Measurements from ENCODE around the gene DACH1. TPM values are rescaled to one million over a fixed set of nuclear protein-coding genes. Genes with fewer than 3 reads are reported as not detected.

Gene DACH1
- polyA plus RNA-seq, 3 donors: 0.03 to 0.69 (median 0.26) TPM

- Histone ChIP-seq H3K79me2 (ENCODE audit: insufficient read depth, low read length) (no peaks in the 10 kb centered on the region), H3K4me3 (replicated peaks in 1 of 3; ENCODE audit: low read depth in 2 of 3, low read length in 3 of 3) (no peak overlapping the region), H3K36me3 (replicated peaks in 1 of 2; ENCODE audit: control insufficient read depth in 1 of 2, insufficient read depth in 2 of 2, low read length in 2 of 2) (no peaks in the 10 kb centered on the region), H3K27me3 (ENCODE audit: control insufficient read depth in 2 of 2, insufficient read depth in 2 of 2, low read length in 2 of 2) (no peaks in the 10 kb centered on the region), H2AFZ (ENCODE audit: insufficient read depth, low read depth, low read length, poor library complexity, severe bottlenecking) (no peak overlapping the region), H3K9ac (ENCODE audit: insufficient read depth, low read length, poor library complexity, severe bottlenecking) (no peak overlapping the region), H3K9me3 (replicated peaks in 1 of 2; ENCODE audit: control insufficient read depth in 1 of 2, insufficient read depth in 1 of 2, low read length in 2 of 2) (no peaks in the 10 kb centered on the region), H3K4me1 (ENCODE audit: control insufficient read depth in 1 of 2, insufficient read depth in 2 of 2, low read length in 2 of 2) (no peaks in the 10 kb centered on the region), H4K20me1 (ENCODE audit: insufficient read depth, low read length) (no peaks in the 10 kb centered on the region), H3K4me2 (replicated peaks; ENCODE audit: extremely low read depth, low read length, poor library complexity, severe bottlenecking) (no peak overlapping the region), H3K27ac (ENCODE audit: low read depth in 1 of 2, low read length in 2 of 2) (no peak overlapping the region)
- no peak for DNase-seq
- H3K4me1 Mint-ChIP-seq: no peaks in the 10 kb centered on the region
- no peak overlapping the region for H3K4me3 Mint-ChIP-seq
- H3K36me3 Mint-ChIP-seq: no peaks in the 10 kb centered on the region
- no peak for TF ChIP-seq CTCF (IDR thresholded peaks at IDR 0.05)
- no CpG with 5 or more reads among the region's 4 CpGs for WGBS (ENCODE audit: insufficient coverage)
- no peaks in the 10 kb centered on the region for H3K27me3 Mint-ChIP-seq (ENCODE audit: low read depth in 3 of 3)
- H3K9me3 Mint-ChIP-seq: peaks cover 0 to 3% (median 0%) of the 10 kb centered on the region in 7 donors
- intact Hi-C loops (cut with micrococcal nuclease): no loop called here
- H3K27ac Mint-ChIP-seq: no peak overlapping the region
Measured at GRCh38 chr13:71752775-71753513, 114.1 kb downstream of the DACH1 start.

GRCh38 chr13:71751073-71751472 lies 115.9 kb downstream of the DACH1 start:
- Histone ChIP-seq H3K27ac (ENCODE audit: low read depth in 1 of 2, low read length in 2 of 2) (no peak overlapping the region), H3K27me3 (ENCODE audit: control insufficient read depth in 2 of 2, insufficient read depth in 2 of 2, low read length in 2 of 2) (no peaks in the 10 kb centered on the region), H3K4me1 (ENCODE audit: control insufficient read depth in 1 of 2, insufficient read depth in 2 of 2, low read length in 2 of 2) (no peaks in the 10 kb centered on the region), H3K4me2 (replicated peaks; ENCODE audit: extremely low read depth, low read length, poor library complexity, severe bottlenecking) (no peak overlapping the region), H2AFZ (ENCODE audit: insufficient read depth, low read depth, low read length, poor library complexity, severe bottlenecking) (no peak overlapping the region), H3K9me3 (replicated peaks in 1 of 2; ENCODE audit: control insufficient read depth in 1 of 2, insufficient read depth in 1 of 2, low read length in 2 of 2) (no peaks in the 10 kb centered on the region), H4K20me1 (ENCODE audit: insufficient read depth, low read length) (no peaks in the 10 kb centered on the region), H3K9ac (ENCODE audit: insufficient read depth, low read length, poor library complexity, severe bottlenecking) (no peak overlapping the region), H3K79me2 (ENCODE audit: insufficient read depth, low read length) (no peaks in the 10 kb centered on the region), H3K36me3 (replicated peaks in 1 of 2; ENCODE audit: control insufficient read depth in 1 of 2, insufficient read depth in 2 of 2, low read length in 2 of 2) (no peaks in the 10 kb centered on the region), H3K4me3 (replicated peaks in 1 of 3; ENCODE audit: low read depth in 2 of 3, low read length in 3 of 3) (no peak overlapping the region)
- TF ChIP-seq CTCF (IDR thresholded peaks at IDR 0.05): no peak
- H3K27me3 Mint-ChIP-seq (ENCODE audit: low read depth in 3 of 3): no peaks in the 10 kb centered on the region
- WGBS (ENCODE audit: insufficient coverage): 89% methylated on average over 1 of the region's 1 CpG
- intact Hi-C loops (cut with micrococcal nuclease): no loop called here
- no peaks in the 10 kb centered on the region for H3K36me3 Mint-ChIP-seq
- H3K4me3 Mint-ChIP-seq: no peak overlapping the region
- H3K9me3 Mint-ChIP-seq: peaks cover 0 to 2% (median 0%) of the 10 kb centered on the region in 7 donors
- peak overlapping the region in 1 of 7 donors; percentile 44 for H3K27ac Mint-ChIP-seq
- H3K4me1 Mint-ChIP-seq: no peaks in the 10 kb centered on the region
- DNase-seq: no peak

Measured in CD14-positive monocyte (primary cell).